ENCODE measurements around the gene ALOX15. TPM values are rescaled to one million over a fixed set of nuclear protein-coding genes. Genes with fewer than 3 reads are reported as not detected.
"Not testable (repeated sequence)": the region's sequence is repeated elsewhere in the genome, so short reads cannot be mapped to it uniquely, and the experiment has no call there.

Gene ALOX15
- not detected in 2 replicates for total RNA-seq

DNA sequence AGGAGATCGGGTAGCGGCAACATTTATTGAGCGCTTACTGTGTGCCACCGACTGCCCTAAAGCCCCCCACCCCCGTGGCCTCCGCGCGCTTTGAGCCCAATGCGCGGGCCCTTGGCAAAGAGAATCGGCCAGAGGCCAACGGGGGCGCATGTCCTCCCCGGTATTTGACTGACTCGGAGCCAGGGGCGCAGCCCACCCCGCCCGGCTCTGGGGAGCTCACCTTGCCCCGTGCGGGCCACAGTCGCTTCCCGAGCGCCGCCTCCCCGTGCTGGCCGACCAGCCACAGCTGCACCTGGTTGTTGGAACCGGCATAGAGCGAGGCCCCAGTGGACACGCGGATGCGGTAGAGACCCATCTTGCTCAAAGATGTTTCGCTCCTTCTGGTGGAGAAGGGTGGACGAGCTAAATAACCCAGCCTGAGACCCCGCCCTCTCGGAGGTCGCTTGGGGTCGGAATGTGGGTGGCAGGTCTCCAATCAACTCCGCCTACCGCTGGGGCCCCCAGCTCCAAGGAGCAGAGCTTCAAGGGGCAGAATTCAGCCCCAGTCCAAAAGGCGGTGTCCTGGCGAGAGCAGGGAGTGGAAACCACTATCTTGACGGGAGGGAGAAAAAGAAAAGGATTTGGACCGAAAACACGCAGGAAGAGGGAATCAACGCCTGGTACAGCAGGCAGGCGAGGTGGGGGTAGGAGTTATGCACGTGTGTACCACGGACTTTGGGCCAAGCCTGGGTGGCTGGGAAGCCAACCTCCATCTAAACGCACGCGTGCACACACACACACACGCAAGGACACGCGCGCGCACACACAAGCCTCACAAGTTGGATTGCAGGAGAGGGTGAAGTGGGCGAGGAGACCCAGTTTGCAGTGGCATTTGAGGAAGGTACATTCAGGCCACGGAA lies at the start of gene ALOX15:
Gene ALOX15 (minus strand): TSS at position 382 of the 899 bp plus-strand sequence. CDS start 27 bp downstream, at position 355.
- no peak for DNase-seq (ENCODE audit: low read depth)

DNA sequence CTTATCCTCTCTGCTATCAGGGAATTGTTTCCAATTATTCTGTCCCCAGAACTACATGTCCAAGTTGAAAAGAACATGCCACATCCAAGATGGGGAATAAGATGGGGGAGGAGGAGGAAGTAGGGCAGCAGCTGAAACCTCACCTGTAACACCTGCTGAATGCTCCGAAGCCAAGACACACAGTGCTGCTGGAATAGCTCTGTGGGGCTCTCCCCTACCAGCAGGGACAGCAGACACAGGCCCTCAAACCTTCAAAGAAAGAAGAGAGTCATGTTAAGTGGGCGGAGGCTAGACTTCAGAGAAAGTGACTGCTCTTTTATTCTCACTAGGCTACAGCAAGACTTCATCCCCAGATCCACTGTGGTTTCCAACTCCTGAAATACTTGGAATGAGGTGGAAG lies 49.3 kb upstream of the ALOX15 start:
- no peak for DNase-seq (ENCODE audit: low read depth)

DNA sequence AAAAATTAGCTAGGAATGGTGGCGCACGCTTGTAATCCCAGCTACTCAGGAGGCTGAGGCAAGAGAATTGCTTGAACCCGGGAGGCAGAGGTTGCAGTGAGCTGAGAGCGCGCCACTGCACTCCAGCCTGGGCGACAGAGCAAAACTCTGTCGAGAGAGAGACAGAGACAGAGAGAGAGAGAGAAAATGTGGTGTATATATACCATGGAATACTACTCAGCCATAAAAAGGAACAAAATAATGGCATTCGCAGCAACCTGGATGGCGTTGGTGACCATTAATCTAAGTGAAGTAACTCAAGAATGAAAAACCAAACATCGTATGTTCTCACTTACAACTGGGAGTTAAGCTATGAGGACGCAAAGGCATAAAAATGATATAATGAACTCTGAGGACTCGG lies 48.4 kb upstream of the ALOX15 start:
- DNase-seq (ENCODE audit: low read depth), result not testable (repeated sequence)

- DNase-seq (ENCODE audit: low read depth), result not testable (repeated sequence)
Observed at GRCh38 chr17:4683739-4684138, 42.3 kb upstream of the ALOX15 start.

GRCh38 chr17:4679658-4680057 lies 38.2 kb upstream of the ALOX15 start:
- DNase-seq (ENCODE audit: low read depth), result peak; percentile 93

GRCh38 chr17:4678448-4679026 lies 37.1 kb upstream of the ALOX15 start:
- peak; percentile 89 for DNase-seq (ENCODE audit: low read depth)

DNA sequence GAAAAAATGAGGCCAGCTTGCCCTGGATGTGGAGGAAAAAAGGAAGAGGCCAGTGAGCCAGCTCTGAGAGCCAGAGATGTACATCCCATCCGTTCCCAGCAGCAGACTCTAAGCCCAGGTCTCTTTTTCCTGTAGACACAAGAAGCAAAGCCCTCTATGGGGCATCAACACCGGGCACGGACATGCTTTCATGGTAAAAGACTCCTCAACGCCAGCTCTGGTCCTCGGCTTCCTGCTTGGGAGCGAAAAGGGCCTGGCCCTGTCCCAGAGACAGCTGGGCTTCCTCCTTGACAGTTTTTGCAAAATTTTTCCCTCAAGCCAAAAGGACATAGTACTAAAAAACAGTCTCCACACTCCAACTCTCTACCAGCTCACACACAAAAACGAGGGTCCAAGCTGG lies 35.3 kb upstream of the ALOX15 start:
- DNase-seq (ENCODE audit: low read depth), result no peak

GRCh38 chr17:4675791-4676190 lies 34.3 kb upstream of the ALOX15 start:
- no peak for DNase-seq (ENCODE audit: low read depth)

GRCh38 chr17:4674685-4674998 lies 33.2 kb upstream of the ALOX15 start:
- no peak for DNase-seq (ENCODE audit: low read depth)

DNA sequence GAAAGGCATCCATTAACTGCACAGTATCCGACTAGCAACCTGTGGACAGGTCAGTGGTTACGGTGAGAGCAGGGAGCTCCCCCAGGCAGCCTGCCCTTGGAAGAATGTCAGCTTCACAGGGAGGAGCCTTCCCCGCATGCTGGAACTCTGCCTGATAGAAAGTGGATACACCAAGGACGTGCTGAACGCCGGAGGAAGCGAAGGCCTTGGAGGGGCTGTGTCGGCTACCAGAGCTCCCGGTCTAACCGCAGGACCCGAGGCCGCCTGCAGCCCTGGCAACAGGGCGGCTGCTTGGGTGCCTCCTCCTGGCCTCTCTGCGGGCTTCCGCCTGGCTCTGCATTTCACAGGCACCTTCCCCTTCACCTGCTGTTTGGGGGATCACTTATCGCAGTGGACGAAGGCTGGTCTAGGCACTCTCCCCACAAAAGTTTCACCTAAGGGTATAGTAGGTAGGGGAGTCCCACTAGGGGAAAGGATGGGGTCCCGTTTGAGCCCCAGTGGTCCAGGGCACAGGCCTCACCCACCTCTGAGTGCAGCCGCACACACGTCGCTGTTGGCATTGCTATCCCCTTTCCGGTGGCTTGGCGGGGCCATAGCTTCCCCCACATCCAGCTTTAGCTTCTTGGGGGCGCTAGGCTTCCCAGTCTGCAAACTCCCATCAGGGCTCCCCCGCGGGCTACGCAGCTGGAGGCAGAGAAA lies 32.7 kb upstream of the ALOX15 start:
- no peak for DNase-seq (ENCODE audit: low read depth)

DNA sequence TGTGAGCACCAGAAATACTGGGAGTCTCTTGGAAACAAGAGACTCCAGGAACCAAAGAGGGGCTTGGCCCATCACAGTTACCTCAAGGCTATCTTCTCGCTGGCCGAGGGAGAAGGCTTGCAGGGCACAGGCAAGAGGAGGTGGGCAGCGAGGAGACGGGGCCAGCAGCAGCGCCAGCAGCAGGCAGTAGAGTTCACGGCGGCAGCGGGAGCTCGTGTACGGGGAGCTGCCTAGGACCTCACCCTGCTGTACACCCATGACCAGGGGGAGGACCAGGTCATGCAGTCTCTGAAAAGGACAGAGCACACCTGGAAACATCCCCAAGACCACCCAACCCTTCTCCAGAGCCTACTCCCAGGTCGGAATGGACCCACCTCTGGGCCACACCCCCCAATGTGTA lies 31.7 kb upstream of the ALOX15 start:
- DNase-seq (ENCODE audit: low read depth), result no peak

- DNase-seq (ENCODE audit: low read depth), result no peak
Observed at GRCh38 chr17:4672751-4673150, 31.3 kb upstream of the ALOX15 start.

DNA sequence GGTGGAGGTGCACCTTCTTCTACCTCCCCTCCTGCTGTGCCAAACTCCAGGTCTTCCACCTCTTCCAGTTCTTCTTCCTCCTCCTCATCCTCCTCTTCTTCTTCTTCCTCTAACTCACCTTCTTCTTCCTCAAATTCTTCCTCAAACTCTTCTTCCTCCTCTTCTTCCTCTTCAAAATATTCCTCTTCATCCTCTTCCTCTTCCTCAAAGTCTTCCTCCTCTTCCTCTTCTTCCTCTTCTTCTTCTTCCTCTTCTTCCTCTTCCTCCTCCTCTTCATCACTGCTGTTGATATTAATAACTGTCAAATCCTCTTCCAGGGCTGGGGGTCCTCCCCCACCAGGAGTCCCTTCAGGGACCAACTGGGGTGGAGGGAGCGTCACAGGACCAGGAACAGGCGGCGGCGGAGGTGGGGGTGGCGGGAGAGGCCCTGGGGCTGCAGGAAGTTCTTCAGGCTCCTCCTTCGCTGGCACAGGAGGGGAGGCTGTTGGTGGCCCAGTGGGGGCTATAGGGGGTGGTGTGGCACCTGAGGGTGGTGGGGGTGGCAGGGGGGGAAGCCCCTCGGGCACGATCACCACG lies 30.7 kb upstream of the ALOX15 start:
- DNase-seq (ENCODE audit: low read depth), result no peak

GRCh38 chr17:4667166-4667565 lies 25.7 kb upstream of the ALOX15 start:
- DNase-seq (ENCODE audit: low read depth), result no peak

DNA sequence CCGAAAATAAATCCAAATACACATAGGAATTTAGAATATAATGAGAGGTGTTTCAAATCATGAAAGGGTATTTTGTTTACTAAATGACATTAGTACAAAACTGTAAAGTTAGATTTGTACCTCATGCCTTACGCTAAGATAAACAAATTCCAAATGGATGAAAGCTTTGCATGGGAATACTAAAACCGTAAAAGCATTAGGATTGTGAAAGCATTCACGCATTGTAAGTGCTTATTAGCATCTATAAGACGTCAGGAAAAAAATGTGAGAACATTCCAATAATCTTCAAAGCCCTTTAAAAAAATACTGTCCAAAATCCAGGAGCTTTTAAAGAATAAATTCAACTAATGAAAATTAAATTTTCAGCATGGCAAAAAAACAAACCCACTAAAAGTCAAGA lies 24.8 kb upstream of the ALOX15 start:
- peak; percentile 13 for DNase-seq (ENCODE audit: low read depth)

GRCh38 chr17:4665027-4665426 lies 23.5 kb upstream of the ALOX15 start:
- DNase-seq (ENCODE audit: low read depth), result no peak

GRCh38 chr17:4664230-4664629 lies 22.8 kb upstream of the ALOX15 start:
- no peak for DNase-seq (ENCODE audit: low read depth)

DNA sequence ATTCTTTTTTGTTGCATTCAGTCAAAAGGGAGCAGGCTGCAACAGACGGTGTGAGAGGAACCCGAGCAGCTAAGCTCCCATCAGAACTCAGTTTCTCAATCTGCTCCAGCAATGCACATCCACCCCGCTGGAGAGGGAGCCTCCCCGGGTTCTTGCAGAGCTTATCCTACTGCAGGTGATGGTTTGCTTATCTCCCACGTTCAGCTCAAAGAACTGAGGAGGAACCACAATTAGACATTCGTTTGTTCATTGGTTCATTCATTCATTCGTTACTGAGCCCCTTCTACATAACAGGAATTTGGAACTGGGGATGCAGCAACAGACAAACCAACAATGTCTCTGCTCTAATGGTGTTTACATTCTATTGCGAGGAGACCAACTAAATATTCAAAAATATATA lies 22.2 kb upstream of the ALOX15 start:
- DNase-seq (ENCODE audit: low read depth), result no peak

GRCh38 chr17:4658478-4659305 lies 17.2 kb upstream of the ALOX15 start:
- peak; percentile 37 for DNase-seq (ENCODE audit: low read depth)

- no peak for DNase-seq (ENCODE audit: low read depth)
Observed at GRCh38 chr17:4657678-4658077, 16.2 kb upstream of the ALOX15 start.

GRCh38 chr17:4655933-4656332 lies 14.5 kb upstream of the ALOX15 start:
- not testable (repeated sequence) for DNase-seq (ENCODE audit: low read depth)

DNA sequence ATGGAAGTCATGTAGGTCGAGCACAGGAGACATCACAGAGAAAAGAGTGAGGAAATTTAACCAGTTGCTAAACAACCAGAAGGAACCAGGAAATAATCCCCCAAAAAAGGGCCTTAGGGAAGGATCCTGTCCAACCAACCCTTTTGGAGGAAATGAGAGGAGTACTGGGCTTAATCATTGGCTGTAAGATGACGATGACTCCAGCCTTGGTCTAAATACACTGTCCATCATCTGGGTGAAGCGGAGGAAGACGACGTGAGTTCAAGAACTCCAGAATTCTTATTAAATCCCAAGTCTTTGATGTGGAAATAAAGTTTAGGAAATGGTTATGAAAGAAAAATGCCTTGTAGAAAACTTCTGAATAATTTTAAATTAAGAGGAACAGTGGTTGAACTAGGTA lies 11.5 kb upstream of the ALOX15 start:
- DNase-seq (ENCODE audit: low read depth), result no peak
